ENCODE measurements around the gene L1TD1. TPM values are rescaled to one million over a fixed set of nuclear protein-coding genes. Genes with fewer than 3 reads are reported as not detected.

The L1TD1 gene
- total and polyA plus RNA-seq, 2 donors (not counting 1 experiment from before 2014, with no cell fraction given), result 0.09 TPM; not detected in 1

DNA sequence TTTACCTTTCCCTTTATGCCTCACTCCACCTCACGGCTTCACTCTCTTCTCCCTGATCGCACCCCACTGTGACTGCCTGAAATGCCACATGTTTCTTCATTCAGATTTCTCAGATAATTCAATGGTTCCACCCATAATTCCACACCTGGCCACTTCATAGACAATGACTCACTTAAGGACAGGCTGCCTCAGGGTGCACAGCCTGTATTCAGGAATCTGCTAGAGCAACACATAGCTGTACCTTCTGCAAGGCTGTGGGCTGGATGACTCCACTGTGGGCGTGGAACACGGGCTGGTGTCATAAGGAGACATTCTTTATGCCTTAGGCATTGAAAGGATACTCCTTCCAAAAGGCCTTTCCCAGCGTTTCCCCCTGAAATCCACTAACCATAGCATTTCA is 36.1 kb downstream of the L1TD1 start:
- no peak for TF ChIP-seq EZH2 (IDR thresholded peaks at IDR 0.05; ENCODE audit: borderline replicate concordance, insufficient read depth, low read depth, low read length, poor library complexity, severe bottlenecking)
- TF ChIP-seq, protein P1, sequence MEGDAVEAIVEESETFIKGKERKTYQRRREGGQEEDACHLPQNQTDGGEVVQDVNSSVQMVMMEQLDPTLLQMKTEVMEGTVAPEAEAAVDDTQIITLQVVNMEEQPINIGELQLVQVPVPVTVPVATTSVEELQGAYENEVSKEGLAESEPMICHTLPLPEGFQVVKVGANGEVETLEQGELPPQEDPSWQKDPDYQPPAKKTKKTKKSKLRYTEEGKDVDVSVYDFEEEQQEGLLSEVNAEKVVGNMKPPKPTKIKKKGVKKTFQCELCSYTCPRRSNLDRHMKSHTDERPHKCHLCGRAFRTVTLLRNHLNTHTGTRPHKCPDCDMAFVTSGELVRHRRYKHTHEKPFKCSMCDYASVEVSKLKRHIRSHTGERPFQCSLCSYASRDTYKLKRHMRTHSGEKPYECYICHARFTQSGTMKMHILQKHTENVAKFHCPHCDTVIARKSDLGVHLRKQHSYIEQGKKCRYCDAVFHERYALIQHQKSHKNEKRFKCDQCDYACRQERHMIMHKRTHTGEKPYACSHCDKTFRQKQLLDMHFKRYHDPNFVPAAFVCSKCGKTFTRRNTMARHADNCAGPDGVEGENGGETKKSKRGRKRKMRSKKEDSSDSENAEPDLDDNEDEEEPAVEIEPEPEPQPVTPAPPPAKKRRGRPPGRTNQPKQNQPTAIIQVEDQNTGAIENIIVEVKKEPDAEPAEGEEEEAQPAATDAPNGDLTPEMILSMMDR (IDR thresholded peaks at IDR 0.05), result no peak
- CTCF ChIA-PET, result no interaction called here
- no peaks in the 10 kb centered on the region for H3K4me1 ChIP-seq (ENCODE audit: control insufficient read depth in 2 of 2, insufficient read depth in 2 of 2, low read length in 2 of 2)
- no peak overlapping the region for H2AFZ ChIP-seq (ENCODE audit: insufficient read depth, low read depth, low read length, poor library complexity, severe bottlenecking)
- H3K4me2 ChIP-seq (replicated peaks; ENCODE audit: low read depth, low read length, poor library complexity, severe bottlenecking), result no peak overlapping the region
- H4K20me1 ChIP-seq (ENCODE audit: control insufficient read depth, insufficient read depth, low read length, poor library complexity, severe bottlenecking), result no peaks in the 10 kb centered on the region
- no peaks in the 10 kb centered on the region for H3K36me3 ChIP-seq (replicated peaks in 1 of 2; ENCODE audit: control extremely low read depth in 1 of 2, control insufficient read depth in 1 of 2, extremely low read depth in 1 of 2, insufficient read depth in 2 of 2, low read length in 1 of 2)
- Mint-ChIP-seq H3K4me1 (no peaks in the 10 kb centered on the region), H3K27me3 (peaks cover 9% of the 10 kb centered on the region), H3K9me3 (ENCODE audit: insufficient read depth) (no peaks in the 10 kb centered on the region), H3K27ac (no peak overlapping the region), H3K4me3 (no peak overlapping the region)
- H3K79me2 ChIP-seq (ENCODE audit: control insufficient read depth, insufficient read depth, low read length), result no peaks in the 10 kb centered on the region
- H3K27ac ChIP-seq (ENCODE audit: low read length in 2 of 2), result no peak overlapping the region
- no peak overlapping the region for H3K4me3 ChIP-seq (ENCODE audit: control extremely low read depth in 1 of 5, extremely low read depth in 1 of 5, insufficient read depth in 1 of 5, low read depth in 2 of 5, low read length in 4 of 5)
- DNase-seq (no peak), ATAC-seq (ENCODE audit: low read depth) (no peak)
- no peak overlapping the region for H3K9ac ChIP-seq (ENCODE audit: low read length)
- POLR2A ChIA-PET, result no interaction called here
- H3K9me3 ChIP-seq (ENCODE audit: control extremely low read depth in 1 of 3, control insufficient read depth in 2 of 3, insufficient read depth in 1 of 3, low read length in 2 of 3), result no peaks in the 10 kb centered on the region
- H3K27me3 ChIP-seq (replicated peaks in 1 of 4; ENCODE audit: control extremely low read depth in 1 of 4, control insufficient read depth in 3 of 4, insufficient read depth in 4 of 4, low read length in 3 of 4), result no peaks in the 10 kb centered on the region
- WGBS (ENCODE audit: insufficient coverage), result 90% methylated on average over 2 of the region's 5 CpGs
- intact Hi-C loops (cut with micrococcal nuclease), result no loop called here

DNA sequence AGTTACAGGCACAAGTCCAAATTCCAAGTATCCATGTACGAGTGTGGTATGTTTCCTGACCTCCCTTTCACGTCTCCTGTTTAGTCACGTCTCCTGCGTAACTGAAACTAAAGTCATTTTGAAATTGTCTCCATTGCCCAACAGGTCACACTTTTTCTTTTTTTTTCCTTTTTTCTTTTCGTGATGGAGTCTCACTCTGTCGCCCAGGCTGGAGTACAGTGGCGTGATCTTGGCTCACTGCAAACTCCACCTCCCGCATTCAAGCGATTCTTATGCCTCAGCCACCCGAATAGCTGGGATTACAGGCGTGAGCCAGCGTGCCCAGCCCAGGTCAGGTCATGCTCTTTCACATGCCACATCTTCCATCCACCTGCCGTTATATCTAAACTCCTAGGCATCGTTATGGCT is 38.2 kb downstream of the L1TD1 start:
- Histone ChIP-seq H3K79me2 (ENCODE audit: control insufficient read depth, insufficient read depth, low read length) (no peaks in the 10 kb centered on the region), H3K4me3 (ENCODE audit: control extremely low read depth in 1 of 5, extremely low read depth in 1 of 5, insufficient read depth in 1 of 5, low read depth in 2 of 5, low read length in 4 of 5) (no peak overlapping the region), H3K4me1 (ENCODE audit: control insufficient read depth in 2 of 2, insufficient read depth in 2 of 2, low read length in 2 of 2) (no peaks in the 10 kb centered on the region), H4K20me1 (ENCODE audit: control insufficient read depth, insufficient read depth, low read length, poor library complexity, severe bottlenecking) (no peaks in the 10 kb centered on the region), H3K27ac (ENCODE audit: low read length in 2 of 2) (no peak overlapping the region), H3K4me2 (replicated peaks; ENCODE audit: low read depth, low read length, poor library complexity, severe bottlenecking) (no peak overlapping the region), H2AFZ (ENCODE audit: insufficient read depth, low read depth, low read length, poor library complexity, severe bottlenecking) (no peak overlapping the region), H3K36me3 (replicated peaks in 1 of 2; ENCODE audit: control extremely low read depth in 1 of 2, control insufficient read depth in 1 of 2, extremely low read depth in 1 of 2, insufficient read depth in 2 of 2, low read length in 1 of 2) (no peaks in the 10 kb centered on the region), H3K9me3 (ENCODE audit: control extremely low read depth in 1 of 3, control insufficient read depth in 2 of 3, insufficient read depth in 1 of 3, low read length in 2 of 3) (no peaks in the 10 kb centered on the region), H3K9ac (ENCODE audit: low read length) (no peak overlapping the region), H3K27me3 (replicated peaks in 1 of 4; ENCODE audit: control extremely low read depth in 1 of 4, control insufficient read depth in 3 of 4, insufficient read depth in 4 of 4, low read length in 3 of 4) (no peaks in the 10 kb centered on the region)
- intact Hi-C loops (cut with micrococcal nuclease), result no loop called here
- Mint-ChIP-seq H3K4me3 (no peak overlapping the region), H3K4me1 (no peaks in the 10 kb centered on the region), H3K27me3 (peaks cover 9% of the 10 kb centered on the region), H3K9me3 (ENCODE audit: insufficient read depth) (no peaks in the 10 kb centered on the region), H3K27ac (no peak overlapping the region)
- DNase-seq (no peak), ATAC-seq (ENCODE audit: low read depth) (no peak)
- 81% methylated on average over 14 of the region's 14 CpGs for WGBS (ENCODE audit: insufficient coverage)
- TF ChIP-seq, protein P1 (IDR thresholded peaks at IDR 0.05), result no peak
- no peak for TF ChIP-seq EZH2 (IDR thresholded peaks at IDR 0.05; ENCODE audit: borderline replicate concordance, insufficient read depth, low read depth, low read length, poor library complexity, severe bottlenecking)
- ChIA-PET POLR2A (no interaction called here), CTCF (no interaction called here)

All from B cell (primary cell).